HepG2 (cell line): ENCODE measurements around the gene PRXL2B. TPM values are rescaled to one million over a fixed set of nuclear protein-coding genes. Genes with fewer than 3 reads are reported as not detected.

Source experiments
- ARNTL ChIP-seq: sonication (generic); formaldehyde crosslinking; IDR thresholded peaks from 2 replicates; pipeline ENCODE4 v1.4.0; 2020; ENCODE audit warnings: mild to moderate bottlenecking, missing genetic modification reagents
- ASH2L ChIP-seq: fragments of 300-600, 200-600 bp; sonication (generic); IDR thresholded peaks from 2 replicates; pipeline ENCODE4 v1.7.0; 2017; ENCODE audit warnings: low read depth, mild to moderate bottlenecking, moderate library complexity, mixed read lengths, low read length; ENCODE audit not compliant: insufficient read length
- ELF1 ChIP-seq: sonication (generic); formaldehyde crosslinking; IDR thresholded peaks from 2 replicates; pipeline ENCODE4 v1.4.0; 2020; ENCODE audit warnings: missing genetic modification reagents
- FOXO1 ChIP-seq: sonication (generic); formaldehyde crosslinking; IDR thresholded peaks from 2 replicates; pipeline ENCODE4 v1.4.0; 2020; ENCODE audit warnings: missing genetic modification reagents
- HMGXB4 ChIP-seq, 2 experiments: sonication (generic) in 1 of 2; formaldehyde crosslinking in 1 of 2; IDR thresholded peaks; 2 replicates each; pipeline versions ENCODE4 v1.4.0 to v1.6.1; 2018 to 2020; ENCODE audit warnings: missing genetic modification reagents in 2 of 2, borderline replicate concordance in 1 of 2, low read depth in 1 of 2, mild to moderate bottlenecking in 1 of 2, missing biosample characterization in 1 of 2
- JUND ChIP-seq: sonication (generic); formaldehyde crosslinking; IDR thresholded peaks from 2 replicates; pipeline ENCODE4 v1.8.0; 2022; ENCODE audit warnings: mild to moderate bottlenecking, missing genetic modification reagents
- MAF1 ChIP-seq: sonication (generic); formaldehyde crosslinking; IDR thresholded peaks from 2 replicates; pipeline ENCODE4 v1.5.0; 2020; ENCODE audit warnings: missing genetic modification reagents, borderline replicate concordance
- RBM39 ChIP-seq: fragments of 200-400 bp; formaldehyde crosslinking; IDR thresholded peaks from one replicate; pipeline ENCODE4 v1.6.1; 2018; ENCODE audit warnings: antibody characterized with exemption, mild to moderate bottlenecking, low read depth, low read length; ENCODE audit not compliant: poor library complexity, severe bottlenecking
- SATB2 ChIP-seq: sonication (generic); formaldehyde crosslinking; IDR thresholded peaks from 2 replicates; pipeline ENCODE4 v1.5.0; 2020; ENCODE audit warnings: missing genetic modification reagents
- SNAPC2 ChIP-seq: sonication (generic); formaldehyde crosslinking; IDR thresholded peaks from 2 replicates; pipeline ENCODE4 v1.8.1; 2022; ENCODE audit warnings: mild to moderate bottlenecking, missing genetic modification reagents
- TCF12 ChIP-seq, 2 experiments: fragments of 450-650 bp in 1 of 2; sonication (generic) in 1 of 2; formaldehyde crosslinking in 1 of 2; IDR thresholded peaks; 2 replicates each; pipeline versions ENCODE4 v1.6.1 to v1.8.0; 2017 to 2022; ENCODE audit warnings: antibody characterized with exemption in 1 of 2, mild to moderate bottlenecking in 1 of 2, missing genetic modification reagents in 1 of 2, moderate library complexity in 1 of 2
- U2AF2 ChIP-seq: fragments of 200-400 bp; formaldehyde crosslinking; IDR thresholded peaks from 2 replicates; pipeline ENCODE4 v1.6.1; 2017; ENCODE audit warnings: low read depth, mild to moderate bottlenecking, low read length
- ZBTB40 ChIP-seq, 2 experiments: fragments of 450-650 bp in 1 of 2; sonication (generic) in 1 of 2; formaldehyde crosslinking in 1 of 2; IDR thresholded peaks; 2 replicates each; pipeline versions ENCODE4 v1.6.1 to v1.8.0; 2016 to 2022; ENCODE audit warnings: antibody characterized with exemption in 1 of 2, mild to moderate bottlenecking in 1 of 2, missing genetic modification reagents in 1 of 2
- ZFX ChIP-seq: sonication (generic); formaldehyde crosslinking; IDR thresholded peaks from 2 replicates; pipeline ENCODE4 v1.4.0; 2020; ENCODE audit warnings: mild to moderate bottlenecking, low read depth, missing genetic modification reagents, moderate library complexity
- ZNF263 ChIP-seq: sonication (generic); formaldehyde crosslinking; IDR thresholded peaks from 2 replicates; pipeline ENCODE4 v1.4.0; 2020; ENCODE audit warnings: missing genetic modification reagents
- polyA plus RNA-seq, 8 experiments: library from polyadenylated mRNA; depleted of rRNA in 3 of 8; stranded (reverse) in 7 of 8; unstranded in 1 of 8; fragments of >200 nt; fragmentation: Illumina TruSeq in 4 of 8; extraction: Trizol in 4 of 8; gene quantifications; 2 replicates each; pipeline versions ENCODE4 v1.2.1 to v1.2.3, GENCODE V29; 2011 to 2016; ENCODE audit warnings: low read depth in 4 of 8, missing spikeins in 1 of 8, mixed read lengths in 1 of 8; ENCODE audit not compliant: insufficient read depth in 1 of 8
- total RNA-seq, 5 experiments: library from RNA; depleted of rRNA; stranded (reverse); fragments of >200 nt; fragmentation: Illumina TruSeq; extraction: Trizol; gene quantifications; 2 replicates each; pipeline ENCODE4 v1.2.3, GENCODE V29; 2016; ENCODE audit warnings: low read depth in 1 of 5
- TF ChIP-seq, protein P1 (sequence below): IDR thresholded peaks from 2 replicates; pipeline ENCODE4 v1.6.1; 2016

PRXL2B gene
- total and polyA plus RNA-seq, 2 of the 13 experiments (the other 11 are each of a cell fraction or from before 2014, with no cell fraction given) = 16.8 to 22.1 TPM

GRCh38 chr1:2548068-2548589 lies 38.4 kb upstream of the PRXL2B start (continued):
- no peak for TF ChIP-seq ZBTB40 (IDR thresholded peaks at IDR 0.05)
- TF ChIP-seq ZBTB40 (CRISPR knock-in tag; IDR thresholded peaks at IDR 0.05) = no peak
- peak; percentile 71 for TF ChIP-seq ARNTL (CRISPR knock-in tag)
- TF ChIP-seq ZFX (CRISPR knock-in tag) = peak; percentile 29; the same call in 1 of the 2 replicates
- no peak for TF ChIP-seq ZNF263
- TF ChIP-seq SNAPC2 (CRISPR knock-in tag) = 0 out of 2 replicates have a peak, but pooled peaks have one; percentile 20
- no peak for TF ChIP-seq FOXO1 (CRISPR knock-in tag)
- TF ChIP-seq TCF12 (IDR thresholded peaks at IDR 0.05) = no peak
- TF ChIP-seq TCF12 (CRISPR knock-in tag; IDR thresholded peaks at IDR 0.05) = 0 out of 2 replicates have a peak, but pooled peaks have one; percentile 22
- TF ChIP-seq ASH2L = no peak
- peak; percentile 59 to 66; a peak in 3 of 4 replicates for TF ChIP-seq HMGXB4 (CRISPR knock-in tag; IDR thresholded peaks at IDR 0.05; ENCODE audit: borderline replicate concordance in 1 of 2, low read depth in 1 of 2)
- peak; percentile 74 for TF ChIP-seq ELF1 (CRISPR knock-in tag)
- no peak for TF ChIP-seq SATB2 (CRISPR knock-in tag)
- TF ChIP-seq U2AF2 = no peak
- TF ChIP-seq JUND (CRISPR knock-in tag) = no peak
- TF ChIP-seq MAF1 = no peak
- no peak for TF ChIP-seq RBM39
- TF ChIP-seq, protein P1, sequence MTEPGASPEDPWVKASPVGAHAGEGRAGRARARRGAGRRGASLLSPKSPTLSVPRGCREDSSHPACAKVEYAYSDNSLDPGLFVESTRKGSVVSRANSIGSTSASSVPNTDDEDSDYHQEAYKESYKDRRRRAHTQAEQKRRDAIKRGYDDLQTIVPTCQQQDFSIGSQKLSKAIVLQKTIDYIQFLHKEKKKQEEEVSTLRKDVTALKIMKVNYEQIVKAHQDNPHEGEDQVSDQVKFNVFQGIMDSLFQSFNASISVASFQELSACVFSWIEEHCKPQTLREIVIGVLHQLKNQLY (CRISPR knock-in tag) = no peak
